Large intestine (tissue), 1 donor: ENCODE data around the gene LCN9. TPM values are rescaled to one million over a fixed set of nuclear protein-coding genes. Genes with fewer than 3 reads are reported as not detected.

ENCODE experiments used
- polyA plus RNA-seq: library from polyadenylated mRNA; unstranded; fragments of 120-200 nt; gene quantifications from one replicate; pipeline ENCODE4 v1.2.1, GENCODE V29; 2013

LCN9 gene
- polyA plus RNA-seq, 1 donor = not detected

Other genes with a start within 250 kb of the LCN9 start
- gene PPP1R26, start 183.5 kb upstream of the LCN9 start, polyA plus RNA-seq = 15.3 TPM
- gene MRPS2, start 162.6 kb upstream of the LCN9 start, polyA plus RNA-seq = 46.9 TPM
- 0.09 TPM for gene LCN1, start 141.9 kb upstream of the LCN9 start, polyA plus RNA-seq
- gene OBP2A, start 117.2 kb upstream of the LCN9 start, polyA plus RNA-seq = not detected
- 0.09 TPM for gene PAEP, start 101.6 kb upstream of the LCN9 start, polyA plus RNA-seq
- not detected for gene GLT6D1, start 23.8 kb upstream of the LCN9 start, polyA plus RNA-seq
- gene SOHLH1, start 36.2 kb downstream of the LCN9 start, polyA plus RNA-seq = not detected
- gene KCNT1, start 38.9 kb downstream of the LCN9 start, polyA plus RNA-seq = 0.25 TPM
- 9.8 TPM for gene CAMSAP1, start 244.2 kb downstream of the LCN9 start, polyA plus RNA-seq